H9 (cell line): Measurements from ENCODE around the gene PAX8. TPM values are rescaled to one million over a fixed set of nuclear protein-coding genes. Genes with fewer than 3 reads are reported as not detected.
A peak's percentile ranks its signal among the peaks of the same experiment; 100 is the strongest.

Experiments
- DNase-seq: peaks from one replicate; pipeline ENCODE4 v3.0.0-alpha.2; 2017
- H2AFZ ChIP-seq: one replicate; pipeline ENCODE4 v1.6.1; 2013; ENCODE audit warnings: mild to moderate bottlenecking, low read length, control low read depth, moderate library complexity
- H2AK5ac ChIP-seq: 2 replicates; pipeline ENCODE4 v1.6.1; 2013; ENCODE audit warnings: low read length, control low read depth, mixed read lengths; ENCODE audit not compliant: insufficient read length
- H2BK120ac ChIP-seq: one replicate; pipeline ENCODE4 v1.6.1; 2013; ENCODE audit warnings: low read depth, mild to moderate bottlenecking, low read length, control low read depth, inconsistent platforms; ENCODE audit not compliant: poor library complexity, severe bottlenecking
- H2BK12ac ChIP-seq: 2 replicates; pipeline ENCODE4 v1.6.1; 2013; ENCODE audit warnings: low read length, control low read depth, mixed read lengths, low read depth; ENCODE audit not compliant: insufficient read length
- H2BK15ac ChIP-seq: 2 replicates; pipeline ENCODE4 v1.6.1; 2013; ENCODE audit warnings: low read depth, low read length, control low read depth
- H2BK20ac ChIP-seq: one replicate; pipeline ENCODE4 v1.6.1; 2013; ENCODE audit warnings: low read depth, mild to moderate bottlenecking, low read length, control low read depth, inconsistent platforms; ENCODE audit not compliant: poor library complexity, severe bottlenecking
- H2BK5ac ChIP-seq: 2 replicates; pipeline ENCODE4 v1.6.1; 2013; ENCODE audit warnings: low read length, control low read depth, mixed read lengths; ENCODE audit not compliant: insufficient read length
- H3K14ac ChIP-seq: 2 replicates; pipeline ENCODE4 v1.6.1; 2013; ENCODE audit warnings: low read length, control low read depth; ENCODE audit not compliant: insufficient read depth
- H3K18ac ChIP-seq: 2 replicates; pipeline ENCODE4 v1.6.1; 2013; ENCODE audit warnings: low read depth, mild to moderate bottlenecking, mixed read lengths, low read length, control low read depth; ENCODE audit not compliant: insufficient read length
- H3K23ac ChIP-seq: 2 replicates; pipeline ENCODE4 v1.6.1; 2013; ENCODE audit warnings: low read length, control low read depth, mixed read lengths, low read depth; ENCODE audit not compliant: insufficient read length
- H3K23me2 ChIP-seq: 2 replicates; pipeline ENCODE4 v1.6.1; 2013; ENCODE audit warnings: low read depth, mild to moderate bottlenecking, mixed read lengths, low read length, control low read depth; ENCODE audit not compliant: insufficient read length, poor library complexity, severe bottlenecking
- H3K27ac ChIP-seq: 2 replicates; pipeline ENCODE4 v1.5.1; 2013; ENCODE audit warnings: low read length, control low read depth, mixed read lengths, low read depth; ENCODE audit not compliant: insufficient read length
- H3K27me3 ChIP-seq: 2 replicates; pipeline ENCODE4 v1.6.1; 2013; ENCODE audit warnings: low read length, control low read depth, inconsistent platforms; ENCODE audit not compliant: insufficient read depth
- H3K4ac ChIP-seq: 2 replicates; pipeline ENCODE4 v1.6.1; 2013; ENCODE audit warnings: low read depth, mild to moderate bottlenecking, control low read depth, inconsistent platforms, low read length, moderate library complexity
- H3K4me1 ChIP-seq: 2 replicates; pipeline ENCODE4 v1.6.1; 2013; ENCODE audit warnings: low read length, control low read depth, inconsistent platforms; ENCODE audit not compliant: insufficient read depth
- H3K4me2 ChIP-seq: 2 replicates; pipeline ENCODE4 v1.6.1; 2013; ENCODE audit warnings: low read length, control low read depth, mixed read lengths; ENCODE audit not compliant: insufficient read length, insufficient read depth
- H3K56ac ChIP-seq: 2 replicates; pipeline ENCODE4 v1.6.1; 2013; ENCODE audit warnings: low read depth, mild to moderate bottlenecking, mixed read lengths, low read length, control low read depth; ENCODE audit not compliant: insufficient read length
- H3K79me1 ChIP-seq: 2 replicates; pipeline ENCODE4 v1.6.1; 2013; ENCODE audit warnings: low read depth, mild to moderate bottlenecking, moderate library complexity, low read length, control low read depth, inconsistent platforms; ENCODE audit not compliant: insufficient read depth, poor library complexity, severe bottlenecking
- H3K79me2 ChIP-seq: 2 replicates; pipeline ENCODE4 v1.6.1; 2013; ENCODE audit warnings: low read length, control low read depth, inconsistent platforms; ENCODE audit not compliant: insufficient read depth
- H3K9ac ChIP-seq: 2 replicates; pipeline ENCODE4 v1.6.1; 2013; ENCODE audit warnings: low read length, control low read depth, mixed read lengths; ENCODE audit not compliant: insufficient read length; ENCODE audit errors: extremely low read depth
- H3K9me3 ChIP-seq: one replicate; pipeline ENCODE4 v1.6.1; 2013; ENCODE audit warnings: low read depth, low read length, inconsistent platforms; ENCODE audit not compliant: control insufficient read depth
- H3T11ph ChIP-seq: one replicate; pipeline ENCODE4 v1.6.1; 2013; ENCODE audit warnings: mild to moderate bottlenecking, low read length, control low read depth, inconsistent platforms
- H4K20me1 ChIP-seq: one replicate; pipeline ENCODE4 v1.6.1; 2013; ENCODE audit not compliant: control insufficient read depth, insufficient read length, insufficient read depth
- H4K5ac ChIP-seq: 2 replicates; pipeline ENCODE4 v1.6.1; 2013; ENCODE audit warnings: low read depth, mild to moderate bottlenecking, mixed read lengths, low read length, control low read depth; ENCODE audit not compliant: insufficient read length
- H4K8ac ChIP-seq: replicated peaks from 2 replicates; pipeline ENCODE4 v1.6.1; 2013; ENCODE audit warnings: low read length, control low read depth, mixed read lengths, low read depth; ENCODE audit not compliant: insufficient read length
- H4K91ac ChIP-seq: 2 replicates; pipeline ENCODE4 v1.6.1; 2013; ENCODE audit warnings: low read depth, mild to moderate bottlenecking, moderate library complexity, mixed read lengths, low read length, control low read depth; ENCODE audit not compliant: insufficient read length
- H3K27ac Mint-ChIP-seq, 3 experiments: 2 replicates in 2 of 3; 3 replicates in 1 of 3; pipeline ENCODE4 v1.8.0; 2020 to 2021; ENCODE audit warnings: mixed read lengths in 3 of 3, mild to moderate bottlenecking in 1 of 3, moderate library complexity in 1 of 3
- H3K27me3 Mint-ChIP-seq: 2 replicates; pipeline ENCODE4 v1.8.0; 2021; ENCODE audit warnings: low read depth, mild to moderate bottlenecking, moderate library complexity, mixed read lengths
- H3K36me3 Mint-ChIP-seq, 3 experiments: 2 replicates in 2 of 3; 3 replicates in 1 of 3; pipeline ENCODE4 v1.8.0; 2020 to 2021; ENCODE audit warnings: low read depth in 3 of 3, mixed read lengths in 3 of 3; ENCODE audit not compliant: insufficient read depth in 1 of 3
- H3K4me1 Mint-ChIP-seq, 2 experiments: 2 replicates each; pipeline ENCODE4 v1.8.0; 2020; ENCODE audit warnings: mixed read lengths in 2 of 2
- H3K4me3 Mint-ChIP-seq, 2 experiments: 2 replicates in 1 of 2; 3 replicates in 1 of 2; pipeline ENCODE4 v1.8.0; 2020 to 2021; ENCODE audit warnings: mild to moderate bottlenecking in 2 of 2, mixed read lengths in 2 of 2, moderate library complexity in 1 of 2
- H3K9me3 Mint-ChIP-seq, 2 experiments: 2 replicates in 1 of 2; 3 replicates in 1 of 2; pipeline ENCODE4 v1.8.0; 2020; ENCODE audit warnings: mild to moderate bottlenecking in 2 of 2, mixed read lengths in 2 of 2, moderate library complexity in 1 of 2
- WGBS: extraction: QIAGEN DNeasy Blood & Tissue Kit; methylation state at CpG from one replicate; pipeline ENCODE4 v1.1.7; 2013; ENCODE audit warnings: missing lambda C conversion rate, low lambda C conversion rate, mixed read lengths; ENCODE audit not compliant: insufficient read length; ENCODE audit errors: extremely low coverage; 5-methylcytosine and 5-hydroxymethylcytosine counted together
- total RNA-seq: library from RNA; stranded (reverse); gene quantifications from 2 replicates; pipeline ENCODE4 v1.2.1, GENCODE V29; 2021
- TF ChIP-seq, protein P1 (sequence below): fragments of 200-600 bp; sonication (generic); conservative IDR thresholded peaks from 3 replicates; pipeline ENCODE4 v1.8.0; 2021; ENCODE audit warnings: antibody characterized with exemption, mild to moderate bottlenecking

The PAX8 gene
- total RNA-seq, 1 experiment from 2014 or later = not detected

DNA sequence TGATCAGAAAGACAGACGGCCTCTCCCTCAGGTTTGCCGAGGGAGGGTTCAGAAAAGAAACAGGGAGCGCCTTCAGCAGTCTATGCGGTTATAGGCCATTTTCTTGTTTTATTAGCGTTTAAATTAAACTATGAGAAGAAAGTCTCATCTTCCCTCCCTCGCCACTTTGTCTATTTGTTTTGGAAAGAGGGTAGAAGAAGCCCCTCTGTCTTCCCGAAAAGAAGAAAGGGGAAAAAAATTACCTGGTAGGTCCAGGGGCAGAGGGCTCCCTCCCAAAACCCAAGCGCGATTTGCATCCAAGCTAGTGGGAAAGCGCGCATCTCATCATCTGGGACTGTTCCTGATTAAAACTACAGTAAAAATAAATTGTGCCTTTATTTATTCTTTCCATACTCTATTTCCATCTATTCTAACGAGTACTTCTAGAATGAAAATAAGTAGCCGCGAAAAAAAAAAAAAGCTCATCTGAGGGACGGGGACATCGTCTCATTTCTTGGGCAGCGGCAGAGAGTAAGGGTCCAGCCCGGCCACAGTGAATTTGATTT is 2.4 kb downstream of the PAX8 start:
- peaks cover 100% of the 10 kb centered on the region for H3K27me3 Mint-ChIP-seq
- peaks cover 10 to 44% of the 10 kb centered on the region in 2 experiments for H3K4me1 Mint-ChIP-seq

More for the DNA sequence above, 2.4 kb downstream of the PAX8 start:
- H2BK5ac ChIP-seq = no peak overlapping the region
- no peak overlapping the region for H2AK5ac ChIP-seq
- WGBS = no CpG with 5 or more reads among the region's 18 CpGs
- no peak overlapping the region for H3K4ac ChIP-seq
- no peak overlapping the region for H3T11ph ChIP-seq
- no peak overlapping the region for H3K23ac ChIP-seq
- no peaks in the 10 kb centered on the region; the same call in 1 of the 2 replicates for H3K79me2 ChIP-seq
- DNase-seq = no peak
- no peak overlapping the region for H2BK12ac ChIP-seq
- H3K9me3 ChIP-seq = no peaks in the 10 kb centered on the region
- no peaks in the 10 kb centered on the region for H3K79me1 ChIP-seq
- no peak overlapping the region for H4K91ac ChIP-seq
- no peak overlapping the region for H2BK15ac ChIP-seq
- Mint-ChIP-seq H3K4me3 (peak overlapping the region; percentile 66 to 89; a peak in 4 of 5 replicates), H3K9me3 (peaks cover 0 to 3% of the 10 kb centered on the region in 2 experiments; a peak in 1 of 5 replicates), H3K27ac (no peak overlapping the region), H3K36me3 (no peaks in the 10 kb centered on the region)
- peak overlapping the region; percentile 84 for H3K4me2 ChIP-seq
- no peak overlapping the region for H2BK120ac ChIP-seq
- no peaks in the 10 kb centered on the region for H4K20me1 ChIP-seq
- TF ChIP-seq, protein P1, sequence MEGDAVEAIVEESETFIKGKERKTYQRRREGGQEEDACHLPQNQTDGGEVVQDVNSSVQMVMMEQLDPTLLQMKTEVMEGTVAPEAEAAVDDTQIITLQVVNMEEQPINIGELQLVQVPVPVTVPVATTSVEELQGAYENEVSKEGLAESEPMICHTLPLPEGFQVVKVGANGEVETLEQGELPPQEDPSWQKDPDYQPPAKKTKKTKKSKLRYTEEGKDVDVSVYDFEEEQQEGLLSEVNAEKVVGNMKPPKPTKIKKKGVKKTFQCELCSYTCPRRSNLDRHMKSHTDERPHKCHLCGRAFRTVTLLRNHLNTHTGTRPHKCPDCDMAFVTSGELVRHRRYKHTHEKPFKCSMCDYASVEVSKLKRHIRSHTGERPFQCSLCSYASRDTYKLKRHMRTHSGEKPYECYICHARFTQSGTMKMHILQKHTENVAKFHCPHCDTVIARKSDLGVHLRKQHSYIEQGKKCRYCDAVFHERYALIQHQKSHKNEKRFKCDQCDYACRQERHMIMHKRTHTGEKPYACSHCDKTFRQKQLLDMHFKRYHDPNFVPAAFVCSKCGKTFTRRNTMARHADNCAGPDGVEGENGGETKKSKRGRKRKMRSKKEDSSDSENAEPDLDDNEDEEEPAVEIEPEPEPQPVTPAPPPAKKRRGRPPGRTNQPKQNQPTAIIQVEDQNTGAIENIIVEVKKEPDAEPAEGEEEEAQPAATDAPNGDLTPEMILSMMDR = no peak
- peaks cover 86% of the 10 kb centered on the region for H3K27me3 ChIP-seq
- no peak overlapping the region for H3K27ac ChIP-seq
- H3K18ac ChIP-seq = no peak overlapping the region
- no peak overlapping the region for H3K9ac ChIP-seq
- no peak overlapping the region for H2AFZ ChIP-seq
- H4K5ac ChIP-seq = no peak overlapping the region
- H3K4me1 ChIP-seq = peaks cover 4% of the 10 kb centered on the region; the same call in 1 of the 2 replicates
- no peak overlapping the region for H3K14ac ChIP-seq
- no peak overlapping the region for H4K8ac ChIP-seq
- H3K23me2 ChIP-seq = peaks cover 20% of the 10 kb centered on the region
- H3K56ac ChIP-seq = no peak overlapping the region
- H2BK20ac ChIP-seq = no peak overlapping the region
